Measurements from ENCODE around the gene NFYC.

Gene NFYC

DNA sequence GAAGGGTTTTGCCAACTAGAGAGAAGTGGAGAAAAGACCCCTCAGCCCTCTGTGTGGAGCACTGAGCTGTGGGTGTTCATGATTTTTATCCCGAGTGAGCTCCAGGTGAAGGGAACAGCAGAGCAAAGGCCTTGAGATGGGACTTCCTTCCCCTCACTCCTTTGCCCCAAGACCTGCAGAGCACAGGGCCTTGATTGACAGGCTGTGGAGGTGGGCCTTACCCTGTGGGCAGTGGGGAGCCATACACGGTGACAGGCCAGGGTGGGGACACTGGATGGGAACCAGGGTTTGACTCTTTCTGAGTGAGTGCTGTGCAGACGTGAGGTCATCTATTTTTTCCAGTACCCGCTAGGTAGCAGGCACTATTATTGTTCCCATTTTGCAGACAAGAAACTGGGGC lies 102.5 kb downstream of the NFYC start:
- in situ Hi-C loops (cut with HindIII; ENCODE audit: low sequenced_read_pairs) = no loop called here

DNA sequence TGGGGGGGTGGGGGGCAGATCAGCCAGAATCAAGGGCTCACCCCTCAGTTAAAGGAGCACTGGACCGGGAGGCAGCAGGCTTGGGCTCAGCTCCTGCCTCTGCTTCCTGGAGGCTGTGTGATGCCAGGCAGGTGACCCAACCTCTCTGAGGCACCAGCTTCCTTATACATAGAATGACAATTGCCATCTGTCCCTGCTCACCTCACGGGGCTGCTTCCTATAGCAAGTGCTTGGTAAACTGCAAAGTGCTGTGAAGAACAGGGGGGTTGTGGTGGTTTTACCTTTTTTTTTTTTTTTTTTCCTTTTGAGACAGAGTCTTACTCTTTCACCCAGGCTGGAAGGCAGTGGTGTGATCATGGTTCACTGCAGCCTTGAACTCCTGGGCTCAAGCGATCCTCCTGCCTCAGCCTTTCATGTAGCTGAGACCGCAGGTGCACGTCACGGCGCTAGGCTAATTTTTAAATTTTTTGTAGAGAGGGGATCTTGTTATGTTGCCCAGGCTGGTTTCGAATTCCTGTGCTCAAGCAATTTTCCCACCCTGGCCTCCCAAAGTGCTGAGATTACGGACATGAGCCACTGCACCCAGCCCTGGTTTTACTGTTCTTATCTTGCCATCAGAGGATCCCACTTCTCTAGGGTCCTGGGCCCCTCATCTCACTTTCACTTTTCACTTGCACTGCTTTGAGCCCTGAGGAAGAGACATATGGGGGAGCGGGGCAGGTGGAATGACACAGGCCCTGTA lies 103.6 kb downstream of the NFYC start:
- in situ Hi-C loops (cut with HindIII; ENCODE audit: low sequenced_read_pairs) = no loop called here

DNA sequence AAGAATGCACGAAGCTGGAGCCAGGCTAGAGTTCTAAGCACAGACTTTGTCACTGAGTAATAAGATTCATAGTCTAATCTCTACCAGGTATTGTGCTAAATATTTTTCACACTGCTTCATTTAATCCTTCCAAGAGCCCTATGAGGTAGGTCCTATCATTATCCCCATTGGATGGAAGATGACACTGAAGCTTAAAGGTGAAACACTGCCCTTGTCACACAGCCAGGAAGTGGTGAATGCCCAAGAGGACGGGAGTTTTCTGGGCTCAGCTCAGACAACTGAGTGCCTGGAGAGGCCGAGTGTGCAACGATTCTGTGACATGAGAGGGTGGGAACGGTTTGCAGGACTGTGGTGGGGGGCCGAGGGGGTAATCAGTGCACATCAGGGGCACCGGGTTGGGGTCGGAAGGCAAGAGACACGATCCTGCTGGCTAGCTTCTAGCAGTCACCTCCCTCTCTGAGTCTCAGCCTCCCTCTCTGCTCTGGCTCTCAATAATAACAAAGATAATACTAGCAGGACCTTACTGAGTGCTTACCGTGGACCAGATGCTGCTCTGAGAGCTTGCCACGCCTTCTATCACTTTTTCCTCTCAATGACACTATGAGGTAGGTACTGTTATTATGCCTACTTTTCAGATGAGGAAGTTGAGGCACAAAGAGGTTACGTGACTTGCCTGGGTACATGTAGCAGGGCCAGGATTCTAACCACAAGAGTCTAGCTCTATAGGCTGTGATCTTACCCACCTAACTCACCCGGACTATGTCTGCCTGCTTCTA lies 104.5 kb downstream of the NFYC start:
- in situ Hi-C loops (cut with HindIII; ENCODE audit: low sequenced_read_pairs) = no loop called here

DNA sequence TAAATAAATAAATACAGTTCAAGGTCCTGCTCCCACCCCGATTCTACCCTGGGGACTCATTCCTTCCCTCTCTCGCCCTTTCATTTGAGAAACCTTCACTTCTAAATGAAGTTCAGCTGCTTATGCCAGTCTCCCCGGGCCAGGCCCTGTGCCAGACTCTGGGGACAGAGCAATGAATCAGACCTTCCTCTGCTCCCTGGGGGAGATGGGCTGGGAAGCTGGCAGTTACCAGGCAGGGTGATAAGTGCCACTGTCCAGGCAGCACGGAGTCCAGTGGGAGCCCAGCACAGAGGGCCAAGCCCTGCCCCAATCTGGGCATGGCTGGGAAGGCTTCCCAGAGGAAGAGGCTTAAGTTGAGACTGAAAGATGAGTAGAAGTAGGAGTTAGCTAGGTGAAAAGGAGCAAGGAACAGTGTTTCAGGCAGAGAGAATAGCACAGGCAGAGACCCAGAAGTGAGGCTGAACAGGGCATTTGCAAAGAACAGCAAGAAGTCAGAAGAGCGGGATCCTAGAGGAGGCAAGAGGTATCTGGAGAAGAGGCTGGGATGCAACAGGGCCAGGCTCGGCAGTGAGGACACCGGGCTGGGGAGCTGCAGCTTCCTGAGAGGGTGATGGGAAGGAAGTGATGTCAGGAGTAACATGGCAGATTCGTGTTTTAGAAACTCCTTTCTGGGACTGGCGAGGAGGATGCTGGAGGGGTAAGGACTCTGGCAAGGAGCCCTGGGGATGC lies 105.6 kb downstream of the NFYC start:
- in situ Hi-C loops (cut with HindIII; ENCODE audit: low sequenced_read_pairs) = no loop called here

DNA sequence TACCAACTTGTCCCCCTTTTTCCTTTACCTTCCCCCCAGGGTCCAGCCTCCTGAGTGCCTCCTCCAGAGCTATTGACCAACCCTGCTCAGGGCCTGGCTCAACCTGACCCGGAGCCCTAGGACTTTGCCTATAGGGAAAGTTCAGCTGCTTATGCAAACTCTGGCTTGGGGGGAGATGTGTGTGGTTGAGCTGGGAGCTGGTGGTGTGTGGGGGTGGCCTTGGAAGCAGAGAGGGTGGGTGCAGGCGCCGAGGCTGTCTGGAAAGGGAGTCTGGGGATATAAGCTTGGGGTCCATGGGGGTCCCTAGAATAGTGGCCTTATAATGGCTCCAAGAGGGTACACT lies 106.1 kb downstream of the NFYC start:
- in situ Hi-C loops (cut with HindIII; ENCODE audit: low sequenced_read_pairs) = no loop called here

DNA sequence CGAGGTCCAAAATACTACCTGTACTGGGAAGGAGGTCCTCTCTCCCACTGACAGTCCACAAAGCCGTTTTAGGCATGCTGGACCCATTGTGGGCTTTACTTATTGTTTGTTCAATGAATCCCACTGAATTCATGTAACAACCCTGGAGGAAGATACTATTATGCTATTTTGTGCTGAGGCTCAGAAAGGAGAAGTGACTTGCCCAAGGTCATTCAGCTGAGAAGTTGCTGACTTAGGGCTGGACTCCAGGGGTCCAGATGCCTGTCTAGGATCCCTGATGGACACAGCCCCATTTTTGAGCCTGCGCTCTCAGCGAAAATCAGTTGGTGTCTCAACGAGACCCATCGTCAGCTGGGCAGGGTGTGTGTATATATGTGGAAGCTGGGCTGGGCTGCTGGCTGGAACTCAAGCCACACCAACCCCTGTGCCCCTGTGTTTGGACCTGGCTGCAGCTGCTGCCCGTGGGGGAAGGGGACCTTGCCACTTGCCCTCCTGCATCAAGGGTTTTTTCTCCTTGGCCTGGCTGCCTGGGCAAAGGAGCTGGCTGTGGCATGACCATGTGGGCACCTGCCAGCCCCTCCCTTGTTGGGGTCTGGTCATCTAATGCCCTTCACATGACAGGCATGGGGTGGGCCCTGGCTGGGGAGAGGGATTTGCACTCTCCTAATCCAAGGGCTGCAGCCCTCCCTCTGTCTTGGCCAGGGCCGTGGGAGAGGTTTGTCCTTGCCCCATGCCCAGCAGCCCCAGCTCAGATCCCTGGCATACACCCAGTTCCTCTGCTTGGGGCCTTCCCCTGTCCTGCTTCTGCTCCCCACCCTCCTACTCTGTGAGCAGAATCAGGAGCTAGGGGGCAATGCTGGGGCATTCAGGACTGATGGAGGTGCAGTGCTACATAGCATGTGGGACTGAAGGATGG lies 107.1 kb downstream of the NFYC start:
- in situ Hi-C loops (cut with HindIII; ENCODE audit: low sequenced_read_pairs) = no loop called here

DNA sequence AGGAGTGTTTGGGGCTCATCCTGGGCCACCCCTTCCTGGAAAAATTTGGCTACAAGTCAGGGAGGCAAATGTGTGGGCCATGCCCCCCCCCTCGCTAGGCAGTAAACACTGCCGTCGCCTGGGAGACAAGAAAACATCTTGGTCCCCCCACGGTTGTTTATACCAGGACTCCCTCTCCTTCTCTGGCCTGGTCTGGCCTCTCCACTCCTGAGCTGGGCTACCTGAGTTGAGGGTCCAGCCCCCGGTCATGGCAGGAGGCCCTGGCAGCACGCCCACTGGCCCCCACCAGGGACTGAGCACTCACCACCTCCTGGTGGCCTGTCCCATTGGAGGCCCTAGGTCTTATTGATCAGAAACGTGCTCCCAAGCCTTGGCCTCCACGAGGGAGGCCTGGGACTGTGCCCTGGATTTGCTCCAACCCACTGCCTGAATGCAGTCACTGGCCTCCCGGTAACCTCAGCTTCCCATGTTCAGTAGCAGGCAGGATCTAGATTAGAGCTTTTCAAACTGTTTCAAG lies 107.9 kb downstream of the NFYC start:
- in situ Hi-C loops (cut with HindIII; ENCODE audit: low sequenced_read_pairs) = no loop called here

DNA sequence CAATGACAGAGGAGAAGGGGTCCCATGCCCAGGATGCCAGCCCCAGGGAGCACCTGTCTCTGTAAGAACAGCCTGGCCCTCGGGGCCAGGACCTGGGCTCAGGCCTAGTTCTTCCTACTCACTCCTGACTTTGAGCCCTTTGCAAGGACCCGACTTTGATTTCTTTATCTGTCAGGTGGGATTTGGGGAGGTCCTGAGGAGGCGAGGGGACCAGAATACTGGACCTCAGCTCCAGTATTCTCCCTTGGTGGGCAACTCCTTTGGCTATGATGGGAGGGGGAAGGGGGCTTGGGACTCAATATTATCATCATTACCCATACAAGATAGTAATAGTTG lies 110.2 kb downstream of the NFYC start:
- in situ Hi-C loops (cut with HindIII; ENCODE audit: low sequenced_read_pairs) = no loop called here

DNA sequence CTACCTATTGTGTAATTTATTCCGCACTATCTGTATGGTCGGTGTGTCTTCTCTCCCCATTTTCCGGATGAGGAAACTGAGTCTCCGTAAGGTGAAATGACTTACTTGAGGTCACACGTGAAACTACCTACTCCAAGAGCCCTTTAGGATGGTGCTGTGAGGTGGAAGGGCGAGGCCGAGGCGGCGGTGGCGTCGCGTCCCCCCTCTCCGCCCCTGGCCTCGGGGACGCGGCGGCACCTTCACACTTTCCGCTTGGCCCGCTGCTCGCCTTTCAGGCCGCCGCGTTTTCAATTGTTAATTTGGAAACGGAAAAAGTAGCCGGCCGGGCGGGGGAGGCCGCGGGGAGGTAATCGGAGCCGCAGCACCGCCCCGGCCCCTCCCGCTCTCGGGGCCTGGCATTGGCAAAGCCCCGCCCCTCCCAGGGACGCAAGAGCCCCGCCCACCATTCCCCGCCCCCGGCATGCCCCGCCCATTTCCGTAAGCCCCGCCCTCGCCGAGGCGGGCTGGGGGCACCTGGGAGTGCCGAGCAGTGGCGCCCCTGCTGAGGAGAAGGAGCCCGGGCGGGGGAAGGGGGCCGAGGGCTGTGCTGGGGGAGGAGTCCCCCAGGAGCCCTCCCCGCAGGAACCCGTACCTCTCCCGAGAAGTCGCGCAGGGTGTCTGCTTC lies 110.7 kb downstream of the NFYC start:
- in situ Hi-C loops (cut with HindIII; ENCODE audit: low sequenced_read_pairs) = no loop called here

DNA sequence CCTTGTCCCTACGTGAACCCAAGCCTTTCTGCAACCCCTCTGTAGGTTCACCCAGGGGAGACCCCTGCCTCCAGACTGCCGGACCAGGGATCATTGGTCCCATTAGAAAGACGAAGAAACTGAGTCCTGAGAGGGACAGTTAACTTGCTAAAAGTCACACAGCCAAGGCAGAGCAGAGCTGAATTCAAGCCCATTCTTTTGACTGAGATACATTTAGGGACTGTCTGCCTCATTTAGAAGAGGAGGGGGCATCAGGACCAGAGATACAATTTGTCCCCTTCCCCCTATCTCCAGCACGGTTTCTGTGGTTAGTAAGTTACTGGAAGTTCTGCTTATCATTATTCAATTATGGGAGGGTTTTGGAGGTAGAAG lies 111.2 kb downstream of the NFYC start:
- in situ Hi-C loops (cut with HindIII; ENCODE audit: low sequenced_read_pairs) = no loop called here

DNA sequence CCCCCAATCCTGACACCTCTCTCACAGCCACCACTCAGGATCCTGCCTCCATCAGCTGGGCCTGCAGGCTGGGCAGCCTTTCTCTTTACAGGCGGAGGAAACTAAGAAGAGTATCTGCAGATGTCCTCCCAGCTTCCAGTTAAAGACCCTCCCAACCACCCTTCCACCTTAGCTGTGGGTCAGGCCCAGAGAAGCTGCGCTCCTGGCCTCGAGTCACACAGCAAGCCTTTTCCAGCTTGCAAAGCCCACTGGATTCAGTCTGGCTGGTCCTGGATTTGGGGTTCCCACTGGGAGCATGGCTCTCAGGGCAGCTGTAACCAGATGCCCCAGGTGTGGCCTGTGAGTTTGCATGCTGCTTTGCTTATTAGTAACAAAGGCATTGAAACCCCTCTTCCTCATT lies 111.9 kb downstream of the NFYC start:
- in situ Hi-C loops (cut with HindIII; ENCODE audit: low sequenced_read_pairs) = no loop called here

DNA sequence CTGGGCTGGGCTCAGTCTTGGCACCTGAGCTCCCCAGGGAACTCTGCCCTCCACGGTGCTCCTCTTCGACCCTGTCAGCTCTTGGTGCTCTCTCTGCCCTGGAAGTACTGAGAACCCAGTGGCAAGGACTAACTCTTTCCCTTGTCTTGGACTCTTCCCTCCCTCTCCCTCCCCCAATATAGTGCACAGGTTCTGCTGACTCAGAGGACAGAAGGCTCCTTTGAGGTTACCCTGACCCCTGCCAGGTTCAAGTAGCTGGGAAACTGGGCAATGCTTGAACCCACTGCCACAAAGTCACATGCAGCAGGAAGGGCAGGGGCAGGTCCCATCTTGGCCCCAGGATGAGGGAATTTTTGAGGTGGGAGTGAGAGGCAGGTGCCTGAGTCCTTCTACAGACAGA lies 112.4 kb downstream of the NFYC start:
- in situ Hi-C loops (cut with HindIII; ENCODE audit: low sequenced_read_pairs) = no loop called here

DNA sequence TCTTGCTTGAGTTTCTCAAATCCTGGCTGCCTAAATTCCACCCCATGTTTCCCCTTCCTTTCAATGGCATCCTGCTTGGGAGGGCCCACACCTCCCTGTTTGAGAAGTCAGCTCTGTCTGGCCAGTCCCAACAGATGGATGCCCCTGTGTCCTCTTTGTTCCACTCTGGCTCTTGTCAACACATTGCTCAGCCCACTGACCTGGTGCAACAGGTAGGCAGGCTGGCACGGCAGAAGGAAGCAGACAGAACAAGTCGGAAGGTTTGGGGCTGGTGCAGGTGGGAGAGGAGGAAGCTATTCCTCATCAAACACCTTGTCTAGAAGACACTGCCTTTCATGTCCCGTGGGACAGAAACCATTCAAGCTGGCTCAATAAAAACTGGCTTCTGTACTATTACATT lies 114.7 kb downstream of the NFYC start:
- in situ Hi-C loops (cut with HindIII; ENCODE audit: low sequenced_read_pairs) = no loop called here

DNA sequence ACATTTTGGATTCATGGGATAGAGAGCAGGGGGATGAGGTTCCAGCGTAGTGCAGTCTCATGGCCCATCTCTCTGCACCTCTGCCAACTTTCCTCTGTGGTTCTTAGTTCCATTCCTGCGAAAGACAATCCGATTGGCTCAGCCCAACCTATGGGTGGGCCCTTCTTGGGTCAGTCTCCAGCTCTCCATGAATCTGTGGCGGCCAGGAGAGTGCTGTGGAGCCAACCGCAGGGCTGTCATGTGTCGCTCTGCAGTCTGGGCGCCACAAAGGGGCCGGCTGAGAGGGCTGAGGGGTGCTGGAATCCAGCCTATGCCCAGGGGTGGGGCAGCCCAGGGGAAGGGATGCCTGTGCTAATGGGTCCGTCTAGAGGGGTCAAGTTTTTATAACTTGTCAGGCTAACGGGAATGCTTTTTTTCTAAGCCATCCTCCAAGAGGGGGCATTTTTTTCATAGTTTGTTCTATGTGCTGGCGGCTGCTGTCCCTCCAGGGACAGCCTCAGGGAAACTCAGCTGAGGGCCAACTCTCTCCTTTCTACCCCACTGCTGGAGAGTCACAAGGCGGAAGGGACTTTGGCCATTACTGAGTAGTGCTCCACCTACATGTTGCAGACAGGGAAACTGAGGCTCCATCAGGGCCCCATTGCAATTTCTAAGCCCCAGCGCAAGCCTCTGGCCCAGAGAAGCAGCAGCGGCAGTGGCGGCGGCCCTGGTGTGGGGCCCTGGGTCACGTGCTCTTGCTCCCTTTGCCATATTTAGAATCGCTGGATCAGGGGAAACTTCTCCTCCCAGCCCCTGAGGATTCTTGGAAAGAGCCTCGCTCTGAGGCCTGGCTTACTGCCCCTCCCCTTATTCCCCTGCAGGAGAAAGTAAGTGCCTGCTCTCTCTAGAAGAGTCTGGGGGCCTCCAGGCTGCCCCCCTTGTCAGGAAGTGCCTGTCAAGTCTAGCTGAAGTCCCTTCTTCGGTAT lies 115.5 kb downstream of the NFYC start:
- in situ Hi-C loops (cut with HindIII; ENCODE audit: low sequenced_read_pairs) = no loop called here

DNA sequence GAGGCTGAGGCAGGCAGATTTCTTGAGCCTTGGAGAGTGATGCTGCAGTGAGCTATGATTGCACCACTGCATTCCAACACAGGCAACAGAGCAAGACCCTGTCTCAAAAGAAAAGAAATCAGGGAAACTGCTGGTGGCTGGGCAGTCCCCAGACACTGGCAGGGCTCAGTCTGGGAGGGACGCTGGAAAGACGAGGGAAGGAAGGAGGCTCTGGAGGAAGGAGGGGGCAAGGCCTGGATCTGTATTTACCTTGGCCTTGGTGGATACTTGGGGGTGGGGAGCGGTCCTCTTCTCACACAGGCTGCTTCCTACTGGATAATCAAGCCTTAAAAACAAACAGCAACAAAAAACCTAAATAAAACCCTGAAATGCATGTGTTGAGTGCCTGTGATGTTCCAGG lies 116.5 kb downstream of the NFYC start:
- in situ Hi-C loops (cut with HindIII; ENCODE audit: low sequenced_read_pairs) = no loop called here

DNA sequence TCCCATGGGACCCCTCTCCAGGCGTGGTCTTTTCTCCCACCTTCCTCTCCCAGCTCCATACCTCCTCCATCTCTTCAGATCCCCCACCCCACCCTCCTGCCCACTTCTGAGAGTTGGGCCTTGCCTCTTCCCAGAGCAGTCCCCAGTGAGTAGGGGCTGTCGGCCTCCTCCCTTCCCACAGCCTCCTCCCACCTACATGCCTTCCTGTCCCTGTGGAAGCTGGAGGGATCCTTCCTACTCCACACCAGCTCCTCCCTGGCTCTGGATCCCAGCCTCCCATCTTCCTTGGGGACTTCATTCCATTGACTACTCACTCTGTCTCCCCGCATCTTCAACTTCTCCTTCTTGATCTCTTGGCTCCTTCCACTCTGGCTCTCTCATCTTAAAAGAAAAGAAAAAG lies 116.9 kb downstream of the NFYC start:
- in situ Hi-C loops (cut with HindIII; ENCODE audit: low sequenced_read_pairs) = no loop called here

DNA sequence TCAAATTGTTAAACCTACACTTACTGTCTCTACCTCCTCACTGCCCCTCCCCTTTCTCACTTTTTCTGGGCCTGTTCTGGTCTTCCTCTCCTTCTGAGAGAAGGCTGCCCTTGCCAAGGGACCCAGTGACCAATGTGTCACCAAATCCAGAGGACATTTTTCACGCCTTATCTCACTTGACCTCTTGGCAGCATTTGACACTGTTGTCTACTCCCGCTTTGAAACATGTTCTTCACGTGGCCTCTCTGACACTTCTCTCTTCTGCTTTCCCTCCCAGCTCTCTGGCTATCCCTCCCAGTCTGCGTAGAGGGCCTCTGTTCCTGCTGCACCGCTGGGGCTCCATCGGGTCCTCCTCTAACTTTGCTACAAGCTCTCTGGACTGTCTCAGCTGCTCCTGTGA lies 117.4 kb downstream of the NFYC start:
- in situ Hi-C loops (cut with HindIII; ENCODE audit: low sequenced_read_pairs) = no loop called here

DNA sequence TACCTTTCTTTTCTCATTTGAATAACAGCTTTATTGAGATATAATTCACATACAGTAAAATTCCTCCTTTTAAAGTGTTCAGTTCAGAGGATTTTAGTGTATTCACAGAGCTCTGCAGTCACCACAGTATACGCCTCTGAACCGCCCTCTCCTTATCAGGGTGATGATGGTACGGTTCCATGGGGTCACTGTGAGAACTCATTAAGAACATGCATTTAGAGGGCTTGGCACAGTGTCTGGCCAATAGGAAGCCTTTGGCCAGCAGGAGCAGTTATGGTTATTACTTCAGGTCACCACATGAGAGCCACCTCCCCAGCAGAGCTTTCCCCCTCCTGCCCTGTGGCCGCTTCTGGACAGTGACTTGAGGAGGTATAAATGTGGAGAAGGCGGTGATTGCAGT lies 119.4 kb downstream of the NFYC start:
- in situ Hi-C loops (cut with HindIII; ENCODE audit: low sequenced_read_pairs) = no loop called here

DNA sequence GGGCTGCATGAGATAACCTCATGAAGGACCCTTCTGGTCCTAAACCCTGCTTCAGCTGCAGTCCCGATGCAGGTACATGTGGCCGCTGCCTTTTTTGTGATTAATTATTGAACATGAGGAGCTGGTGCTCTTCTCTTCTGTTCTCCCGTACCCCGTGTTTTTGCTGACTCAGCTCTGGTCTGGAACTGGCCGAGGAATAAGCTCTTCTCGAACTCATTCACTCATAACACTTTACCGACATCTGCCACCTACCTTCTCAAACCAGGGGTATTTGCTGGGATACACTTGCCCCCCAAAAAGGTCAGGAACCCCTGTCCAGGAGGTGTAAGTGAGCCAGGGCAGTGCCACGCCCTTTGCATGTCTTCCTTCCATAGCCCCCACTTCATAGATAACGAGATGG lies 123.9 kb downstream of the NFYC start:
- in situ Hi-C loops (cut with HindIII; ENCODE audit: low sequenced_read_pairs) = no loop called here

Data from endothelial cell of hepatic sinusoid (primary cell).